ENCODE measurements around the gene PARD3B.

DNA sequence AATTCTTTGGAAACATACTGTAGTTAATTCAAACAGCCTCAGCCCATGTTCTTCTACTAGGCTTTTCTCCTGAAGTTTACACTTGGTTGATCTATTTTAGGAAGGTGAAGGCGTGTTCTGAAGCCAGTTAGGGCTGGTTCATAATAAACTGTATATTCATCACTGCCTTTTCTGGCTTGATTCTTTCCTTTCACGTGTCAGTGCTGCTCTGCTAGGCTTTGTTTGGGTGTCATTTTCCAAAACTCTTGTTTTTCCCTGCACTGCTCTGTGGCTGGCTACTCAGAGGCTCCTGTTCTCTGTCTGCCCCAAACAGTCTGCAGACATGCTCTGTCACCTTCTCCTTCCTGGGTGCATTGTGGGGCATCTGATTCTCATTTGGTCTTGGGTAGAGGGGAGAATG is 136.1 kb downstream of the PARD3B start:
- TF ChIP-seq POLR2A (IDR thresholded peaks at IDR 0.05) = no peak
- TF ChIP-seq, protein P1, sequence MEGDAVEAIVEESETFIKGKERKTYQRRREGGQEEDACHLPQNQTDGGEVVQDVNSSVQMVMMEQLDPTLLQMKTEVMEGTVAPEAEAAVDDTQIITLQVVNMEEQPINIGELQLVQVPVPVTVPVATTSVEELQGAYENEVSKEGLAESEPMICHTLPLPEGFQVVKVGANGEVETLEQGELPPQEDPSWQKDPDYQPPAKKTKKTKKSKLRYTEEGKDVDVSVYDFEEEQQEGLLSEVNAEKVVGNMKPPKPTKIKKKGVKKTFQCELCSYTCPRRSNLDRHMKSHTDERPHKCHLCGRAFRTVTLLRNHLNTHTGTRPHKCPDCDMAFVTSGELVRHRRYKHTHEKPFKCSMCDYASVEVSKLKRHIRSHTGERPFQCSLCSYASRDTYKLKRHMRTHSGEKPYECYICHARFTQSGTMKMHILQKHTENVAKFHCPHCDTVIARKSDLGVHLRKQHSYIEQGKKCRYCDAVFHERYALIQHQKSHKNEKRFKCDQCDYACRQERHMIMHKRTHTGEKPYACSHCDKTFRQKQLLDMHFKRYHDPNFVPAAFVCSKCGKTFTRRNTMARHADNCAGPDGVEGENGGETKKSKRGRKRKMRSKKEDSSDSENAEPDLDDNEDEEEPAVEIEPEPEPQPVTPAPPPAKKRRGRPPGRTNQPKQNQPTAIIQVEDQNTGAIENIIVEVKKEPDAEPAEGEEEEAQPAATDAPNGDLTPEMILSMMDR (IDR thresholded peaks at IDR 0.05) = no peak
